ENCODE results near the gene ADSS1. TPM values are rescaled to one million over a fixed set of nuclear protein-coding genes. Genes with fewer than 3 reads are reported as not detected.

The ADSS1 gene
- total RNA-seq, 3 donors from 2014 or later = 6.9 to 13.0 (median 7.3) TPM

- Histone ChIP-seq H3K4me1 (peaks cover 32 to 52% of the 10 kb centered on the region in 2 donors), H3K27ac (peak overlapping the region in 1 of 2 donors; percentile 73), H3K9me3 (no peaks in the 10 kb centered on the region), H3K36me3 (no peaks in the 10 kb centered on the region), H3K27me3 (no peaks in the 10 kb centered on the region), H3K4me3 (no peak overlapping the region)
- intact Hi-C loops (cut with DNase I; ENCODE audit: low total_unique reads) = no loop called here
- DNase-seq (ENCODE audit: low spot score in 2 of 2) = no peak
- TF ChIP-seq POLR2A (IDR thresholded peaks at IDR 0.05) (no peak), POLR2AphosphoS5 (IDR thresholded peaks at IDR 0.05) (no peak)
- TF ChIP-seq, protein P1, sequence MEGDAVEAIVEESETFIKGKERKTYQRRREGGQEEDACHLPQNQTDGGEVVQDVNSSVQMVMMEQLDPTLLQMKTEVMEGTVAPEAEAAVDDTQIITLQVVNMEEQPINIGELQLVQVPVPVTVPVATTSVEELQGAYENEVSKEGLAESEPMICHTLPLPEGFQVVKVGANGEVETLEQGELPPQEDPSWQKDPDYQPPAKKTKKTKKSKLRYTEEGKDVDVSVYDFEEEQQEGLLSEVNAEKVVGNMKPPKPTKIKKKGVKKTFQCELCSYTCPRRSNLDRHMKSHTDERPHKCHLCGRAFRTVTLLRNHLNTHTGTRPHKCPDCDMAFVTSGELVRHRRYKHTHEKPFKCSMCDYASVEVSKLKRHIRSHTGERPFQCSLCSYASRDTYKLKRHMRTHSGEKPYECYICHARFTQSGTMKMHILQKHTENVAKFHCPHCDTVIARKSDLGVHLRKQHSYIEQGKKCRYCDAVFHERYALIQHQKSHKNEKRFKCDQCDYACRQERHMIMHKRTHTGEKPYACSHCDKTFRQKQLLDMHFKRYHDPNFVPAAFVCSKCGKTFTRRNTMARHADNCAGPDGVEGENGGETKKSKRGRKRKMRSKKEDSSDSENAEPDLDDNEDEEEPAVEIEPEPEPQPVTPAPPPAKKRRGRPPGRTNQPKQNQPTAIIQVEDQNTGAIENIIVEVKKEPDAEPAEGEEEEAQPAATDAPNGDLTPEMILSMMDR (IDR thresholded peaks at IDR 0.05) = no peak
Measured at GRCh38 chr14:104788161-104788818, 64.3 kb downstream of the ADSS1 start.

DNA sequence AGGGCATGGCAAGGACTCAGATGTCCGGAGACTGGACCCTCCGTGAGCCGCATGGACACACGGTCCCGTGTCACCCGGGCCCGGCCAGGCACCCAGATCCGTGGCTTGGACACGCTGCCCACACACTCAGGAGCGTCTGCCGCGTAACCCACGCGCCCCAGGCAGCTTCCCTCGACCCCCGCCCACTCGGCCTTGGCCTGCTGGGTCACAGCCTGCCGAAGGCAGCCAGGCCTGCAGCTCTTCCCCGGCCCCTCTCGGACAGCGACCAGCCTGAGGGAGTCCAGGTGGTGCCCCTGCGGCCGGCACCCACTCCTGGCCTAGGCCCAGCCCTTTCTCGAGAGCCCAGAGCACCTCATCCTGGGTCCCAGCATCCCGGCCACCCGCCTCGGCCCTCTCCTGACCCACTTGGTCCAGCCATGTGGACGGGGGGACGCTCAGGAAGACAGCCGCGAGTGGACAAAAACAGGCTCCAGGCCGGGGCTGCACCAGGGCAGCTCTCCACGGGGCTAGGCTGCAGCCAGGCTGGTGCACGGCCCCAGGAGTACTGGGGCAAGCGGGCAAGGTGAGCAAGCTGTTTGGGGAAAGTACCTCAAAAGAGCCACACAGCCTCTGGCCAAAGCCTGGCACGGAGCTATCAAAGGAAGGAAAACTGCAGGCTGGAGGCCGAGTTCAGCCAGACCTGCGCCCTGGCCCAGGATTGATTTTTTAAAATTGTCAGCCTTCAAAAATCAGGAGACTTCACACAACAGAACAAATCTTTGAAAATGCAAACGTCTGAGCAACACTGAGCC, 65.0 kb downstream of the ADSS1 start:
- Histone ChIP-seq H3K36me3 (no peaks in the 10 kb centered on the region), H3K27me3 (no peaks in the 10 kb centered on the region), H3K4me3 (peak overlapping the region in 1 of 3 donors; percentile 39), H3K4me1 (peaks cover 32 to 60% of the 10 kb centered on the region in 2 donors), H3K9me3 (no peaks in the 10 kb centered on the region), H3K27ac (peak overlapping the region in 1 of 2 donors; percentile 73)
- no peak for DNase-seq (ENCODE audit: low spot score in 2 of 2)
- TF ChIP-seq POLR2AphosphoS5 (IDR thresholded peaks at IDR 0.05) = no peak
- TF ChIP-seq, protein P1 (IDR thresholded peaks at IDR 0.05) = no peak
- intact Hi-C loops (cut with DNase I; ENCODE audit: low total_unique reads) = no loop called here

DNA sequence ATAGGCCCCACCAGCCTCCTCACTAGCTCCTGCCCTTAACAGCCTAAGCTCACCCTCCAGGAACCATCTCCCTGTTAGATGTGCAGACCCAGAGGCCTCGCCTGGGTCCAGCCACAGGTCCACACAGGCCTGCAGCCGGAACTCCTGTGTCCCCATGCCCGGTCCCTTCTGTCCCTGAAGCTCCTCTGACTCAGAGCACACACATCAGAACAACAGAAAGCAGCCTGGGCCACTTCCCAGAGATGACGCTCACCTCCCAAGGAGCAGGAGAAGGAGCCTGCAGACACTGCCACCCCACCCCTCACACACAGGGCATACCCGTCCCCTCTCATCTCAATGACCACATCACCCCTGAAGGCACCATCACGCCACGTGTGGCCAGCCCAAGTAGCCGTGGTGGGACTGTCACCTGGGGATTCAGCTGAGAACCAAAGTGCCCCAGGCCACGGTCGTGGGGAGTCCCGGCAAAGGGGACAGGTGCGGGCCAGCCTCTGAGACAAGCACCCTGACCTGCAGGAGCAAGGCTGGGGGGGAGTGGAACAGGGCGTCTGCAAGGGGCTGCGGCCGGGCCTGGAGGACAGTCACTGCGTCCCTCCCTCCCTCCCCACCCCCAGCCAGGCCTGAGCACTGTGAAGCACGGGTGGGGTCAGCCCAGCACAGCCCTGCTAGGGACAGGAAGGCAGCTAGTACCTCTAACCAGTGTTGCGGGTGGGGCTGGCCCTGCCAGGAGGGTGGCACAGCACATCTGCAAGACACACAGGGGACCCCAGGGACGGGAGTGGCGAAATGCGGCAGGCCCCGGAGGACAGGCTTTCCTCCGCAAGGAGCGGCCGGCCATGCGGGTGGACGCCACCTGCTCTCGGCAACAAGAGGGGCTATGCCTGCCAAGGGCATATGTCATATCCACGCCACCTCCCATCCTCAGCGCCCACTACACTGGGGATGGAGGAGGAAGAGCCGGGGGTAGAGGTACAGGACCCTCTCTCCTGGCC, 66.0 kb downstream of the ADSS1 start:
- peak overlapping the region in 1 of 2 donors; percentile 29 for H3K27ac ChIP-seq
- DNase-seq (ENCODE audit: low spot score in 2 of 2) = no peak
- H3K4me3 ChIP-seq = no peak overlapping the region
- H3K36me3 ChIP-seq = no peaks in the 10 kb centered on the region
- TF ChIP-seq, protein P1 (IDR thresholded peaks at IDR 0.05) = no peak
- no peak for TF ChIP-seq POLR2AphosphoS5 (IDR thresholded peaks at IDR 0.05)
- TF ChIP-seq POLR2A (IDR thresholded peaks at IDR 0.05) = no peak
- H3K9me3 ChIP-seq = no peaks in the 10 kb centered on the region
- H3K4me1 ChIP-seq = peaks cover 28 to 56% of the 10 kb centered on the region in 2 donors
- no peaks in the 10 kb centered on the region for H3K27me3 ChIP-seq
- intact Hi-C loops (cut with DNase I; ENCODE audit: low total_unique reads) = no loop called here

- Histone ChIP-seq H3K9me3 (no peaks in the 10 kb centered on the region), H3K4me3 (no peak overlapping the region), H3K27me3 (no peaks in the 10 kb centered on the region), H3K36me3 (no peaks in the 10 kb centered on the region), H3K4me1 (peaks cover 32 to 50% of the 10 kb centered on the region in 2 donors), H3K27ac (peak overlapping the region in 1 of 2 donors; percentile 29)
- intact Hi-C loops (cut with DNase I; ENCODE audit: low total_unique reads) = no loop called here
- TF ChIP-seq POLR2AphosphoS5 (IDR thresholded peaks at IDR 0.05) = no peak
- no peak for TF ChIP-seq POLR2A (IDR thresholded peaks at IDR 0.05)
- TF ChIP-seq, protein P1 (IDR thresholded peaks at IDR 0.05) = no peak
- no peak for DNase-seq (ENCODE audit: low spot score in 2 of 2)
Measured at GRCh38 chr14:104791425-104791824, 67.4 kb downstream of the ADSS1 start.
